Liver (tissue), 3 donors: Measurements from ENCODE around the gene DMRTA2.

ENCODE experiments used
- CTCF ChIP-seq: fragments of 150-350 bp; IDR thresholded peaks from 2 replicates; pipeline ENCODE4 v1.5.1; 2017; ENCODE audit warnings: improper control_type of control experiment, low read depth, low read length; ENCODE audit not compliant: missing input control
- GABPA ChIP-seq, 2 donors: IDR thresholded peaks in 1 of 2; conservative IDR thresholded peaks in 1 of 2; 2 replicates each; pipeline ENCODE4 v1.6.1; 2016; ENCODE audit warnings: antibody characterized with exemption in 2 of 2, mild to moderate bottlenecking in 1 of 2, moderate library complexity in 1 of 2
- RAD21 ChIP-seq, 2 donors: IDR thresholded peaks; 2 replicates each; pipeline ENCODE4 v1.6.1; 2016; ENCODE audit warnings: antibody characterized with exemption in 2 of 2, mild to moderate bottlenecking in 2 of 2
- REST ChIP-seq: IDR thresholded peaks from 2 replicates; pipeline ENCODE4 v1.6.1; 2016; ENCODE audit warnings: antibody characterized with exemption, mild to moderate bottlenecking
- RXRA ChIP-seq, 2 donors: IDR thresholded peaks; 2 replicates each; pipeline ENCODE4 v1.6.1; 2017 to 2018; ENCODE audit warnings: antibody characterized with exemption in 2 of 2, mild to moderate bottlenecking in 1 of 2
- SP1 ChIP-seq: IDR thresholded peaks from 2 replicates; pipeline ENCODE4 v1.6.1; 2018; ENCODE audit warnings: antibody characterized with exemption, mild to moderate bottlenecking
- YY1 ChIP-seq: IDR thresholded peaks from 2 replicates; pipeline ENCODE4 v1.6.1; 2016; ENCODE audit warnings: antibody characterized with exemption, mild to moderate bottlenecking
- ZBTB33 ChIP-seq: IDR thresholded peaks from 2 replicates; pipeline ENCODE4 v1.6.1; 2016; ENCODE audit warnings: antibody characterized with exemption
- donor health status: healthy.
- donor health status: healthy.

- no peak for TF ChIP-seq CTCF
- TF ChIP-seq REST: no peak
- TF ChIP-seq RAD21 (IDR thresholded peaks at IDR 0.05): no peak
- no peak for TF ChIP-seq ZBTB33
- no peak for TF ChIP-seq YY1
- no peak for TF ChIP-seq SP1
- no peak for TF ChIP-seq RXRA (IDR thresholded peaks at IDR 0.05)
- no peak for TF ChIP-seq GABPA (IDR thresholded peaks at IDR 0.05 in 1 of 2, conservative IDR thresholded peaks at IDR 0.05 in 1 of 2)
Measured at GRCh38 chr1:50423670-50424000, 392 bp upstream of the DMRTA2 start.
